NK-92 treated with Interleukin-12 subunit alpha and Interleukin-12 subunit beta, amount 100 ng/mL, for 24 hours (cell line): Measurements from ENCODE around the gene ZBTB21.

ENCODE experiments used
- DNase-seq: peaks from one replicate; lab custom pipeline; 2025; lab: John Stamatoyannopoulos, UW

Gene ZBTB21

DNA sequence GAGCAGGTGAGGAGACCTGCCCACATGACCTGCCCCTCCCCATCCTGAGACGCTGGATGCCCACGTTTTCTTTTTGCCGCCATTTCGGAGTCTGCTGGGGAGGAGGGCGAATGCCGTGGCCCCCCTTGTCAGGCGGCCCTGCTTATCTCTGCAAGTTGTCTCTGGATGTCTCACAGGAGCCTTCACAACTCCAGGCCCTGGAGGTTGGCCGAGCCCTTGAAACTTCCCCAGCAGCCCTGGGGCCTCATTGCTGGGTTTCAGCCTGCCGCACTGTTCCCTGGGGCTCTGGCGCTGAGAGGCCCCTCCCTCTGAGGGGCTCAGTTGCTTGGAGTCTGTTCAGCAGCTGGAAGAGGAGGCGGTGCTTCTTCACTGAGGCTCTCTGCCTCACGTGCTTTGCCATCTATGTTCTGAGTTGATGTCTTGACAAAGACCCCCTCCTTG is 29.8 kb upstream of the ZBTB21 start:
- no peak for DNase-seq

DNA sequence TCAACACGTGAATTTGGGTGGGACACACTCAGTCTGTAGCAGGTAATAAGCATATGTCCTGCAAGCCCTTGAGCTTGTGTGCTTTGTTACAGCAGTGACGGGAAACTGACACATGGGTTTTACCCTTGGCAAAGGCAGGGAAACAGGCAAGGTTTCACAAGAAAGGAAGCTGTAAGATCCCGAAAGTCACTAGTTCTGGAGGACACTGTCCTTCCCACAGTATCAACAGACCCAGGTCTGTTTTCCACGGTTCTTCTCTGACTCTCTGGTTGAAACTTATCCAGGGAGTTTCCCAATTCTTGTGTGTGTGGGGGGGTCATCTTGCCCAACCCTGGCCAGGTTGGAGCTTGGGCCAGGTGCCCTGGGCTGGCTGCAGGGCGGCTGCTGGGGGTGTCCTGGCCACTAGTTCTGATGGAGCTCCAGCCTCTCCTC is 29.3 kb upstream of the ZBTB21 start:
- DNase-seq = no peak

DNA sequence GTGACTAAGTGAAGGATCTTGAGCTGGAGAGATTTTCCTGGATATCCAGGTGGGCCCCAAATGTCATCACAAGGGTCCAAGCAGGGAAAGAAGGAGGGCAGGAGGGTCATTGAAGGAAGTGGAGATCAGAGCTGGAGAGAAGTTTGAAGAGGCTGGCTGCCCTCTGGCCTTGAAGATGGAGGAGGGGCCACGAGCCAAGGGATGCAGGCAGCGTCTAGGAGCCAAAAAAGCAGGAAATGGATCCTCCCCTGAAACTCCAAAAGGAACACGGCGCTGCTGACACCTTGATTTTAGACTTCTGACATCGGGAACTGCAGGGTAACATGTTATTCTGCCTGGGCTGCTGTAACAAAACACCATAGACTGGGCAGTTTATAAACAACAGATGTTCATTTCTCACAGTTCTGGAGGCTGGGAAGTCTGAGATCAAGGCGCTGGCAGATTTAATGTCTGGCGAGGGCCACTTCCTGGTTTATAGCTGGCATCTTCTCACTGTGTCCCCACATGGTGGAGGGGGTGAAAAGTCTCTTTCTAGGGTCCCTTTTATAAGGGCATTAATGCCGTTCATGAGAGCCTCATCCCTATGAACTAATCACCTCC is 28.8 kb upstream of the ZBTB21 start:
- no peak for DNase-seq

DNA sequence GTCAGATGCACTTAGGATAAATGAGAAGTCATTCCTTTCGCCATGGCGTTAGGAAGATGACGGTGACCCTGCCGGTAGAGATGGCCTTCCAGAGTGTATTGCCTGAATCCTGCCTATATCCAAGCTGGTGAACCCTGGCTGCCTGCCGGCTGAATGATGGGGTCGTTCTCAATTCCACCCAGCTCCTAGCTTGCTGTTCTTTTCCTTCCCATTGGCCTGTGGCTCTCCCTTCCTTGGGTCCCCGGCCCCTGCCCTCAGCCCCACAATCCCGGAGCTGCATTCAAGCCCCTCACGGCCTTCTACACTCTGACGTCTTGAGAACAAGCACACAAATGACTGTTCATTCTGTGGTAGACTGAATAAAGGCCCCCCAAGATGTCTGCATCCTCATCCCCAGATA is 28.2 kb upstream of the ZBTB21 start:
- DNase-seq = no peak

DNA sequence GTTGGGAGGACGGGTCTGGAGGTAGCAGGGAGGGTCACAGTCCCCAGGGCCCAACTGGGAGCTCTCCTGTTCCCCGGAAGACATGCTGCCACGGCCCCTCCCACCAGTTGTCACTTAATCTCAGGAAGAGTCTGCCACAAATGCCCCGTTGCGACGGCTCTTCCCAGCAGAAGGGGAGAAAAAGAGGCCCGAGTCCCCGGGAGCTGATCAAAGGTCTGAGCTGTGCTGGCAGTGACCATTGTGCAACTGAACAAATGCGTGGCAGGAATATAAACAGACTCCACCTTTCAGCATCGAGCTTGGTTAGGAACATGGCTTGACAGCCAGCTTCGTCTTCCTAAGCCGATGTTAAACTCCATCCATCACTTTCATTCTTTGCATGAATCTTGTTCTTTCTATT is 27.8 kb upstream of the ZBTB21 start:
- DNase-seq = no peak

DNA sequence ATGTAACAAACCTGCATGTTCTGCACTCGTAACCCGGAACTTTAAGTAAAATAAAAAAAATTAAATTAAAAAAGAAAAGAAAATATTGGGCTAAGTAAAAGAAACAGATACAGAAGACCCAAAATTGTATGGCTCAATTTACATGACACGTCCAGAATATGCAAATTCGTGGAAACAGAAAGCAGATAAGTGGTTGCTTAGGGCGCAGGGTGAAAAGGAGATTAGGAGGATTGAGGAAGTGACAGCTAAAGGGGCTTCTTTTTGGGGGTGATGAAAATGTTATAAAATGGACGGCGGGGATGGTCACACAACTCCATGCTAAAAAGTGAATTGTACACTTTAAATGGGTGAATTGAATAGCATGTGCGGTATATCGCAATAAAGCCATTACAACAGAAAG is 27.4 kb upstream of the ZBTB21 start:
- DNase-seq = no peak

DNA sequence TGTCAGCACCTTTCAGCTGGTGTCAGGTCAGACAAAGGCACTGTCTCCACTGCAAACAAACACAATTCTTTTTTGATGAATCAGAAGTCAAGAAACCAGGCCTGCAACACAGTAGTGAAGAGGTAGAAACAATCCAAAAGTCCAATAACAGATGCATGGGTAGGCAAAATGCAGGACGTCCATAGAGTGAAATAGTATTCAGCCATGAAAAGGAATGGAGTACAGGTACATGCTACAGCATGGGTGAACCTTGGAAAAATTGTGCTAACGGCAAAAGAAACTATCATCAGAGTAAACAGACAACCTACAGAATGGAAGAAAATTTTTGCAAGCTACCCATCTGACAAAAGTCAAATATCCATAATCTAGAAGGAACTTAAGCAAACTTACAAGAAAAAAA is 26.2 kb upstream of the ZBTB21 start:
- DNase-seq = no peak

DNA sequence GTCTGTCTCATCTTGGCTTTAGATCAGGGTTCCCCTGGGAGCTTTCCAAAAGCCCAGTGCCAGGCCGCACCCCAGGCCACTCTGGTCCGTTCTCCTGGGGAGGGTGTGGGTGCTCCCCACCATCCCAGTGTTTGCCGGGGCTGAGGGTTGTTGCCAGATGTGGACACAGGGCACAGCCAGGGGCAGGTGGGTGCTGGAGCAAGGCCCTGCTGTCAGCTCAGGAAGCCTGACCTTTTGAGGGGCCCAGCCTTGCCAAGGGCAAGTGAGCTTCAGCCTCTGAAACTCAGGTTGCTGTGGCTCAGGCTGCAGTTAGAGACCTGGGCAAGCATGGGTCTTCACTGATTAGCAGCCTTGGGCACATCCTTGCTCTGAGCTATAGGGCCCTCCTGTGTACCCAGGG is 22.8 kb upstream of the ZBTB21 start:
- no peak for DNase-seq

DNA sequence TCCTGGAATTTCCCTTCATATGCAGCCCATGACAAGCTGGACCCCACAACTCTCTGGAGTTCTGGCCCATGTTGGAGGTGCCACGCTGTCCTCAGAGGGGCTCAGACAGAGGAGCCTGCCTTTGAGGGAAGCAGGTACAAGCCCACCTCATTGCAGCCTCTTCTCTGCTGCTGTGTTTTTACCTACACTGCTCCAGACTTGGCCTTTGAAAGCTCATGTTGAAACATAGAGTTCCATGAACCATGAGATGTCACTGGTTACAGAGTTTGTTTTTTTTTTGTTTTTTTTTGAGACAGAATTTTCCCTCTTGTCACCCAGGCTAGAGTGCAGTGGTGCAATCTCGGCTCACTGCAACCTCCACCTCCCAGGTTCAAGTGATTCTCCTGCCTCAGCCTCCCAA is 22.1 kb upstream of the ZBTB21 start:
- no peak for DNase-seq

DNA sequence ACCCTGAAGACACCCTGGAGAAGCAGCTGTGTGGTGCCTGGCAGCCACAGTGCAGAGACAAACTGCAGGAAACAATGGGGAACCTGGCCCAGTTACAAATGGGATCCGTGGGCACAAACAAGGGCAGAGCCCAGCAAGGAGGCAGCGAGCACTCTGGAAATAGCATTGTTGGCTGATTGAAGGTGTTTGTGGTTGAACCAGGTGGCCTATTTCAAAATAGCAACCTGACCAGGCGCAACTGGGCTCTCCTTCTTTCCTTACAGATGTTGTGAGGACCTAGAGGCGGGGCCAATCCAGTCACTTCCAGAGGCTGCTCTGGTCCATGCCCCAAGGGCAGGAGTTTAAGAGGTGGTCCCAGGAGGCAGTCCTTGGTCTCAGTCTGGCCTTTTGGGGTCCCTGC is 21.7 kb upstream of the ZBTB21 start:
- no peak for DNase-seq

DNA sequence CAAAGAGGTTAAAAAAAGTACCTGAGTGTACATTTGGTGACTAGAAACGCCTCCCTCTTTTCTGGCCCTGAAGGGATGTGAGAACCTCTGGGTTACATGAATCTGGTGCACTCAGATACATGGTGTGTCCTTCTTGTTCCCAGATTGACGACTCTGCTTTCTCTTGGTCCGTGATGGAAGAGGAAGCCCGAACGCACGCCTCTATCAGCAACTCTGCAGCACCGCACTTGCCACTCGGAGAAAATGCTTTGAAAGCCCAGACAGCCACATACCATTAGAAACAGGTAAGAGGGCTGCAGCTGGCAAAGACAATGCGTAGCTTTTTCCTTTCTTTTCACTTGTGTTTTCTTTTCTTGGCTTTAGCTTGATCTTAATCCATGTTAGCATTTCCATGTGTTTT is 21.1 kb upstream of the ZBTB21 start:
- DNase-seq = no peak

DNA sequence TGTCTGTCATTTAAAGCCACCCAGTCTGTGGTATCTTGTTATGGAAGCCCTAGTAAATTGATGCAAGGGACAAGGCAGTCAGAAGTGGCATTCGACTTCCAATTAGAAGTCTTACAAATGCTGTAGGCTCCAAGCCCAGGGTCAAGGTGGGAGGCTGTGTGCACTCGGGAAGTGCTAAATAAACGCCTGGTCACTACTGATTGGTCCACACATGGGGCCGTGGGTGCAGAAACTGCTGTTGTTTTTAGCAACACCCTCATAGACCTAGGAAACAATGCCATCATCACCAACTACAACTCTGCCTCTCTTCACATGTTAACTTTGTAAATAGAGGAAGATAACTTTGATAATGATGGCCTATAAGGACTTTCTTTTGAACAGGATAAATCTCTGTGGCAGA is 20.2 kb upstream of the ZBTB21 start:
- no peak for DNase-seq

DNA sequence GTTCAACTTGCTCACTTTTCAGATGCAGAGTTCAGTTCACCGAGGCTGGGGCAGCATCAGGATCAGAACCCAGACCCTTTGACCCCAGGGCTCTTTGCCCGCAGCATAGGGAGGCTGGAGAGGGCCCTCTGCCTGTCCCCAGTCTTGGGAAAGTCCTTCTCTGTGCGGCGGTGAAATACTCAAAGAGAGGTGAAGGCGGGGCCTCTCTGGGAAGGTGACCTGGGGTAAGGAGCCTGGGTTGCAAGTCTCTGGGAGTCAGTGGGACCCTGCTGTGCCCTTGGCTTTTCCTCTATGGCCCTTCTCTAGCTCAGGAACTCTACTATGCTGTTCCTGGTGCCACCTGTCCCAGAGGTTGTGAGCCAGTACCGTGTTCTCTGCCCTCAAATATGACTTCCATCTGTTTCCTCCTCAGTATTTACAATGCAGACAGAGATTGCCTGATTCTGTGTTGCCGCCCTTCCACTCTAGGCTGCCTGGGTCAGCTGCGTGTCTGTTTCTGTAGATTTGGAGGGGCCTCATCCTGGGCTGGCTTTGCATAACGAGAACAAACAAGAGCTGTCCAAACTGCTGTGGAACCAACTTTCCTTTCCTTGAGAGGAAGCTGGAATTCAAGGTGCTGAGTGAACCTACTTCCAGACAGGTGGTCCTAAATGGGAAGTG is 18.7 kb upstream of the ZBTB21 start:
- no peak for DNase-seq

DNA sequence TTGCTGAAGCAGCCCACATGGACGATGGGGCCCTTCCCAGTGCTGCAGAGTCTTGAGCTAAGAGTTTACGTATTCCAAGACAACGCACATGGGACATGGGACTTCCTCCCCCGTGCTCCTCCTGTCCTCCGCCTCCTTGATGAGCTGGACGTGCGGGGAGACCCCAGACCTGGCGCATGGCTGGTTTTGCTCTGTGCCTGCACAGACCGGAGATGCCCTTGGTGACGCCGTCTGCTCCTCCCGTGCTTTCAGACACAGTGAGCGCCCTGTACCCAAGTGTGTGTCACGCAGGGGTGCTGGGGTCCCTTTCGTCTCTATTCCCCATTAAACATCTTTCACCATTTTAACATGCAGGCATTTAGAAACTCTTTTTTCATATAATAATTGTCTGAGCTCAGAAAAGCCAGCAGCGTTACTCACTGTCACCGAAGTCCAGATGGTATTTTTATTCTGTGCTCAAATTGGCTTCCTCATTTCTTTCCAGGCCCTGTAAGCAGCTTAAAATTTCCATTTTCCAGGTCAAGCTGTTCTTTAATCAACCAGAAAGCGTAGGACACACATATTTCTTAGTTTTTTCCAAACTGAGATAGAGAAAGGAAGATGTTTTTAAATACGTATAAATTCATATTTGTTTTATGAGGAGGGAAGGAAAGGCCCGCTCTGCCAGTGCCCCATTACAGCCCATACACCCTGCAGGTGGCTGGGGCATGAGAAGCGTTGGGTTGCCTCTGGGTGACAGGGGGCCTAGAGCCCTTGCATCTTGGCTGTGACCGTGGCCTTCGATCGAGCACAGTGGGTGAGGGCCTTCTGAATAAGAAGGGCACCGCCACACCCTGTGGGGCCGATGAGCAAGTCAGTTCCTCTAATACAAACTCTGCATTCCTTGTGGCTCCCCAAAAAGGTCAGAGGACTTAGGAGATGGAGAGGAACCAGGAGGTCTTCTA is 17.9 kb upstream of the ZBTB21 start:
- DNase-seq = no peak

DNA sequence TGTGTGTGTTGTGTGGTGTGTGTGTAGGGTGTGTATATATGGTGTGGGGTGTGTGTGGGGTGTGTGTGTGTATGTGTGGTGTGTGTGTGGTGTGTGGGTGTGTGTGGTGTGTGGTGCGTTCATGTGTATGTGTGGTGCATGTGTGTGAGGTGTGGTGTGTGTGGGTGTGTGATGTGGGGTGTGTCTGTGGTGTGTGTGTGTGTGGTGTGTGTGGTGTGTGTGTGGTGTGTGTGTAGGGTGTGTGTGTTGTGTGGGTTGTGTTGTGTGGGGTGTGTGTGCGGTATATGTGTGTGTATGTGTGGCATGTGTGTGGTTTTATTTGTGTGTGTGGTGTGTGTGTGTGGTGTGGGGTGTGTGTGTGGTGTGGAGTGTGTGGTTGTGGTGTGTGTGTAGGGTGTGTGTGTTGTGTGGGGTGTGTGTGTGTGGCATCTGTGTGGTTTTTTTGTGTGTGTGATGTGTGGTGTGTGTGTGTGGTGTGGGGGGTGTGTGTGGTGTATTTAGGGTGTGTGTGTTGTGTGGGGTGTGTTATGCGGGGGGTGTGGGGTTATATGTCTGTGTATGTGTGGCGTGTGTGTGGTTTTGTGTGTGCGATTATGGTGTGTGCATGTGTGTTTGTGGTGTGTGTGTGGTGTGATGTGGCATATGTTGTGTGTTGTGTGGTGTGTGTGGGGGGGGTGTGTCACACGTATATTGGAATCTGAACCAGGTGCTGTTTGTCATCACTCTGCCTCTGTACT is 17.1 kb upstream of the ZBTB21 start:
- DNase-seq = no peak

DNA sequence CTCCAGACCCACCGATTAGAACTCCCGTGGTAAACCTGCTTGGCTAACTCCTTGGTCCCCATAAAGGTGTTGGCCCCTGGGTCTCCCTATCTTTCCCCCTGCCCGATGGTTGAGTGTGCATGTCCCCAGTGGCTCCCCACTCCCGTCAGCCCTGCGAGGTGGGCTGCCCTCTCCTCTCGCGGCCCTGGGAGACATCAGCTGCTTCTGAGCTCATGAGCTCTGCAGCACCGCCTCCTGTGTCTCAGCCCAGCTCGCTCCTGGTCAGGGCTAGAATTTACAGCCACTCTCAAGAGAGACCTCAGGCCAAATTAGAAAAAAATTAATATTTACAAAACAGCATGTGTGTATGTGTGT is 15.9 kb upstream of the ZBTB21 start:
- no peak for DNase-seq

DNA sequence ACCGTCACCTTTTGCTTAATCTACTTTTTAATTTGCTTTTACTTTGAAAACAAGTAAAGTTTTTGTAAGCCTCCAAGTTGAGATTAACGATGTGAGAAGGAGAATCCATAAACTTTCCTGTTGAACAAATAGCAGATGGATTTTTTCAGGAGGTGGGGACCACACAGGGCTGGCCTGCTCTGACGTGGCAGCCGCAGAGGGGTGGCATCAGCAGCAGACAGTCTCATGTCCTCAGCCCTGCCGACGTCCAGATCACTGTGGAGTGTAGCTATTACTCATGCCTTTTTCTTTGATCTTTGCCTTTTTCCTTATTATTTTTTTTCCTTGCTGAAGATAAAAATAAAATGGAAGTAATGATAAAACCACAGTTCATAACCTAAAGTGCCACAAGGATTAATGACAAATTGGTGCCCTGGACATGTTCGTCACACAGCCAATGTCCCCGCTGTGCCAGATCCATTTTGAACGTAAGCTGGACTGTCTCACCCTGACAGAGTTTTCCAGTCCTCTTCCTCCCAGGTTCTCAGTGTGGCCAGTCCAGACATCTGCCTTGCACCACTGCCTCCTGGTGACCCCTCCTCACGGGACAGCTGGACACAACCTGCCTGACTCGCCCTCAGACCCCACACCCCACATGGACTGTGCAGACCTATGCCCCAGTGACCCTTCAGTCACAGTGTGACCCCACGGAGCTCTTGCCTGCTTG is 15.4 kb upstream of the ZBTB21 start:
- no peak for DNase-seq

DNA sequence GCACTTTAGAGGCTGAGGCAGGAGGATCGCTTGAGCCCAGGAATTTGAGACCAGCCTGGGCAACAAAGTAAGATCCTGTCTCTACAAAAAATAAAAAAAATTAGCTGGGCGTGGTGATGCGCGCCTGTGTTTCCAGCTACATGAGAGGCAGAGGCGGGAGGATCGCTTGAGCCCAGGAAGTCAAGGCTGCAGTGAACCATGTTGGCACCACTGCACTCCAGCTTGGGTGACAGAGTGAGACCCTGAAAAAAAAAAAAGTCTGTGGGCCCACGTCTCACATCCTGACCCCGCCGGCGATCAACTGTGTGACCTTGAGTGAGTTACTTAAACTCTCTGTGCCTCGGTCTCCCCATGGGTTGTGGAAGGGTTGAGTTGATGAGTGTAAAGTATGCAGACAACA is 12.7 kb upstream of the ZBTB21 start:
- DNase-seq = no peak

DNA sequence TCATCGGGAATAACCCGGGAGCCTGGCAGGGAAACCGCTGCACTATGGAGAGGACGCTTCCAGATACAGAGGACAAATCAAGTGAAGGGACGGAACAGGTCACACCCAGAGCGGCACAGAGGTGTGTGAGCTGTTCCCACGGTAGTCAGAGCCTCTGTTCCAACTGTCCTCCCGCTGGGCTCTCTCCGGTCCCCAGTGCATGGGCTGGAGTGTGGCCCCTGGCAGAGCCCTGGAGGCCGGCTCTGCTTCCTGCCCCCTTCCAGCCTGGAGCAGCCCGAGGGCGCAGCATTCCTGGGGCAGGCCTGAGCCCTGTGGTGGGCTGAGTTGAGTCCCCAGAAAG is 11.9 kb upstream of the ZBTB21 start:
- DNase-seq = no peak

DNA sequence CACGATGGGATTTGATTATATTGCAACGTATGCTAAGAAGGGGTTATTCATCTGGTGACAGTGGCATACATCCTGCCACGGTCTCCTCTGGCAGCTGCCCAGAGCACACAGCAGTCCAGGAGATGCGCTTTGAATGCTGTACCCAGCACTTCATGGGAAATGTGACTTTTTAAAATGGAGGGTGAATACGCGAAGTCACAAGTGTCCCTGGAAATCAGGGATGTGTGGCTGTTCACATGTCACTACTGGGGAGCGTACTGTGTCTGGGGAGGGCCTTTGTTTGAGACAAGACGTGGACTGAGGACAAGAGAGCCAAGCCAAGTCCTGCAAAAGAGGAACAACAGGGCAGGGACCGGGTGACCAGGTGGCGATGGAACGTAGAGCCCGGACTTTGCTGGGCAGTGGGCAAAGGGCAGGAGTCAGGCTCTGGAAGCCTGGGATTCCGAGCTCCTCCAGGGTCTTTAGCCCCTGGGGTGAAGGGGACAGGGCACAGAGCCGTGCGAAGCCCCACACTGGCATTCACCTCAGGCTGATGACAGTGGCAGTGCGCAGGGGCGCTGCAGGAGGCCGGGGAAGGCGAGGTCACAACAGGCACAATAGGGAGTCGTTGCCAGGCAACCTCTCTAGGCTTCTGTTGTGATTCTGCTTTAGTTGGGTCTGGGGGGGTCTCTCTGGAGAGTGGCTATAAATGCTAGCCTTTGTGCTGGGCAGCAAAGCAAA is 11.4 kb upstream of the ZBTB21 start:
- no peak for DNase-seq

DNA sequence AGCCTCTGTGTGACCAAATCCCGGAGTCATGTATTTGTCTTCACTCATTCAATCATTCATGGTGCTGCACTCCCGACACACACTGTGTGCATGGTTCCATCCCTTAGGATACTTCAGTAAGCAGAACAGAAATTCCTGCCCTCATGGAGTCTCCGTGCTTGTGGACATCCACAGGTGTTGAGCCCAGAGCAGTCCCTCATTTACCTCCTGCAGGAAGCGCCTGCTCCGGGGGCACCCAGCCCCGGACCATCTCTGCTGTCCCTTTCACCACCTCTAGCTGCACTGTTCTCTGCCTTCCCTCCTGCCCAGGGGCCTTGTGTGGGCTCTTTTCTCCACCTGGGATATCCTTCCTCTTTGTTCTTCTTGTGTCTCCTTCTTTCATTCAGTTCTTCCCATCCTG is 9.5 kb upstream of the ZBTB21 start:
- DNase-seq = no peak
